Neural cell (in vitro differentiated cells): ENCODE measurements around the gene MAGIX.

Experiments used
- EP300 ChIP-seq: fragments of 450-650 bp; conservative IDR thresholded peaks from 2 replicates; pipeline ENCODE4 v1.6.1; 2014; ENCODE audit warnings: antibody characterized with exemption, mild to moderate bottlenecking, moderate library complexity; ENCODE audit not compliant: poor library complexity, severe bottlenecking
- EZH2 ChIP-seq: fragments of 200-600, 300-800 bp; shearing (Covaris generic), sonication (generic); IDR thresholded peaks from 2 replicates; pipeline ENCODE4 v1.6.1; 2014; ENCODE audit warnings: antibody characterized with exemption, low read length, borderline replicate concordance, mild to moderate bottlenecking; ENCODE audit not compliant: insufficient read depth, poor library complexity, severe bottlenecking
- POLR2AphosphoS5 ChIP-seq: IDR thresholded peaks from 2 replicates; pipeline ENCODE4 v1.6.1; 2012
- RAD21 ChIP-seq: fragments of 450-650 bp; conservative IDR thresholded peaks from 2 replicates; pipeline ENCODE4 v1.6.1; 2014; ENCODE audit warnings: antibody characterized with exemption, mild to moderate bottlenecking, moderate library complexity
- REST ChIP-seq: IDR thresholded peaks from 2 replicates; pipeline ENCODE4 v1.6.1; 2012; ENCODE audit warnings: borderline replicate concordance
- SMC3 ChIP-seq: fragments of 450-650 bp; conservative IDR thresholded peaks from 2 replicates; pipeline ENCODE4 v1.6.1; 2014; ENCODE audit warnings: antibody characterized with exemption, mild to moderate bottlenecking, moderate library complexity; ENCODE audit not compliant: poor library complexity
- TAF1 ChIP-seq: IDR thresholded peaks from 2 replicates; pipeline ENCODE4 v1.6.1; 2012; ENCODE audit warnings: low read depth
- TF ChIP-seq, protein P1 (sequence below): fragments of 450-650 bp; IDR thresholded peaks from 2 replicates; pipeline ENCODE4 v1.5.1; 2014; ENCODE audit warnings: antibody characterized with exemption, mild to moderate bottlenecking, moderate library complexity; ENCODE audit not compliant: poor library complexity, severe bottlenecking

- no peak for TF ChIP-seq POLR2AphosphoS5
- TF ChIP-seq, protein P1, sequence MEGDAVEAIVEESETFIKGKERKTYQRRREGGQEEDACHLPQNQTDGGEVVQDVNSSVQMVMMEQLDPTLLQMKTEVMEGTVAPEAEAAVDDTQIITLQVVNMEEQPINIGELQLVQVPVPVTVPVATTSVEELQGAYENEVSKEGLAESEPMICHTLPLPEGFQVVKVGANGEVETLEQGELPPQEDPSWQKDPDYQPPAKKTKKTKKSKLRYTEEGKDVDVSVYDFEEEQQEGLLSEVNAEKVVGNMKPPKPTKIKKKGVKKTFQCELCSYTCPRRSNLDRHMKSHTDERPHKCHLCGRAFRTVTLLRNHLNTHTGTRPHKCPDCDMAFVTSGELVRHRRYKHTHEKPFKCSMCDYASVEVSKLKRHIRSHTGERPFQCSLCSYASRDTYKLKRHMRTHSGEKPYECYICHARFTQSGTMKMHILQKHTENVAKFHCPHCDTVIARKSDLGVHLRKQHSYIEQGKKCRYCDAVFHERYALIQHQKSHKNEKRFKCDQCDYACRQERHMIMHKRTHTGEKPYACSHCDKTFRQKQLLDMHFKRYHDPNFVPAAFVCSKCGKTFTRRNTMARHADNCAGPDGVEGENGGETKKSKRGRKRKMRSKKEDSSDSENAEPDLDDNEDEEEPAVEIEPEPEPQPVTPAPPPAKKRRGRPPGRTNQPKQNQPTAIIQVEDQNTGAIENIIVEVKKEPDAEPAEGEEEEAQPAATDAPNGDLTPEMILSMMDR = no peak
- TF ChIP-seq RAD21 = no peak
- TF ChIP-seq TAF1 = no peak
- no peak for TF ChIP-seq REST
- TF ChIP-seq EZH2 = no peak
- TF ChIP-seq EP300 = no peak
- no peak for TF ChIP-seq SMC3
These were observed 41.5 kb downstream of the MAGIX start for GRCh38 chrX:49204017-49204416.
